Measurements from ENCODE around the gene AP4E1.

The AP4E1 gene

GRCh38 chr15:51049081-51049480 is 140.6 kb downstream of the AP4E1 start:
- no peak for DNase-seq (ENCODE audit: low read depth, low spot score)

GRCh38 chr15:51051776-51052175 is 143.3 kb downstream of the AP4E1 start:
- H3K4me3 ChIP-seq (ENCODE audit: low read length): no peak overlapping the region
- DNase-seq (ENCODE audit: low read depth, low spot score): no peak

More at GRCh38 chr15:51049081-51049480, 140.6 kb downstream of the AP4E1 start:
- no peak overlapping the region for H3K4me3 ChIP-seq (ENCODE audit: low read length)

GRCh38 chr15:51053571-51053970 is 145.1 kb downstream of the AP4E1 start:
- DNase-seq (ENCODE audit: low read depth, low spot score): no peak
- H3K4me3 ChIP-seq (ENCODE audit: low read length): no peak overlapping the region

- no peak for DNase-seq (ENCODE audit: low read depth, low spot score)
- H3K4me3 ChIP-seq (ENCODE audit: low read length): no peak overlapping the region
Observed at GRCh38 chr15:51054535-51054934, 146.1 kb downstream of the AP4E1 start.
